Brain microvascular endothelial cell (primary cell): ENCODE measurements around the gene TEX48.

ENCODE experiments used
- DNase-seq: peaks from one replicate; pipeline ENCODE4 v3.0.0-alpha.2; 2020
- H3K27ac ChIP-seq: fragments of 250-450 bp; sonication (Bioruptor Pico); 2 replicates; pipeline ENCODE4 v1.5.1; 2020; ENCODE audit warnings: mild to moderate bottlenecking, moderate library complexity
- H3K27me3 ChIP-seq: fragments of 250-450 bp; sonication (Bioruptor Pico); replicated peaks from 2 replicates; pipeline ENCODE4 v1.5.1; 2020; ENCODE audit warnings: mild to moderate bottlenecking
- H3K36me3 ChIP-seq: fragments of 250-450 bp; sonication (Bioruptor Pico); replicated peaks from 2 replicates; pipeline ENCODE4 v1.5.1; 2020; ENCODE audit warnings: mild to moderate bottlenecking
- H3K4me3 ChIP-seq: 2 replicates; pipeline ENCODE4 v1.5.1; 2011; ENCODE audit warnings: low read depth, mild to moderate bottlenecking, control low read depth, low read length, moderate library complexity
- CTCF ChIP-seq: IDR thresholded peaks from 2 replicates; pipeline ENCODE4 v1.5.1; 2011; ENCODE audit warnings: low read depth, mild to moderate bottlenecking, moderate library complexity, low read length, control low read depth, inconsistent platforms; ENCODE audit errors: missing control alignments
- in situ Hi-C: cut with HindIII; loops from 2 replicates; pipeline ENCODE4 v1.10.0; 2017; ENCODE audit warnings: low sequenced_read_pairs, low pct_ligation_motif_present

Gene TEX48

GRCh38 chr9:114681594-114682332 is at the start of gene TEX48:
Gene TEX48 (minus strand): TSS chr9:114682192. CDS start chr9:114671723, 10,469 bp downstream.
- H3K27ac ChIP-seq: no peak within 1 kb of the TSS
- H3K36me3 ChIP-seq: no peaks in the 10 kb centered on the region
- H3K27me3 ChIP-seq: no peaks in the 10 kb centered on the region
- DNase-seq: peak; percentile 63
- peak; percentile 89 for TF ChIP-seq CTCF
- H3K4me3 ChIP-seq: no peak within 1 kb of the TSS
- in situ Hi-C loops: loop anchor here (25.0 kb wide), 1 partner anchor 331 kb away; no protein-coding TSS in a partner anchor

- in situ Hi-C loops: loop anchor here (10.0 to 25.0 kb wide), 2 partner anchors 57 to 181 kb away; no protein-coding TSS in a partner anchor
Measured at GRCh38 chr9:114731701-114732100, 49.7 kb upstream of the TEX48 start.

GRCh38 chr9:114729706-114730105 is 47.7 kb upstream of the TEX48 start:
- no peaks in the 10 kb centered on the region for H3K27me3 ChIP-seq
- DNase-seq: no peak
- no peak overlapping the region for H3K4me3 ChIP-seq
- no peak for TF ChIP-seq CTCF
- in situ Hi-C loops: loop anchor here (10.0 to 25.0 kb wide), 2 partner anchors 55 to 183 kb away; no protein-coding TSS in a partner anchor
- no peak overlapping the region for H3K27ac ChIP-seq
- no peaks in the 10 kb centered on the region for H3K36me3 ChIP-seq

More at GRCh38 chr9:114731701-114732100, 49.7 kb upstream of the TEX48 start:
- no peaks in the 10 kb centered on the region for H3K27me3 ChIP-seq
- no peaks in the 10 kb centered on the region for H3K36me3 ChIP-seq
- DNase-seq: no peak
- no peak overlapping the region for H3K27ac ChIP-seq
- no peak for TF ChIP-seq CTCF
- H3K4me3 ChIP-seq: no peak overlapping the region

- Histone ChIP-seq H3K36me3 (no peaks in the 10 kb centered on the region), H3K27ac (no peak overlapping the region), H3K4me3 (no peak overlapping the region), H3K27me3 (no peaks in the 10 kb centered on the region)
- in situ Hi-C loops: loop anchor here (25.0 kb wide), 1 partner anchor 186 kb away; no protein-coding TSS in a partner anchor
- no peak for TF ChIP-seq CTCF
- no peak for DNase-seq
Measured at GRCh38 chr9:114725930-114726329, 43.9 kb upstream of the TEX48 start.

GRCh38 chr9:114724744-114725143 is 42.8 kb upstream of the TEX48 start:
- in situ Hi-C loops: loop anchor here (25.0 kb wide), 1 partner anchor 188 kb away; no protein-coding TSS in a partner anchor
- no peak for TF ChIP-seq CTCF

GRCh38 chr9:114723931-114724330 is 41.9 kb upstream of the TEX48 start:
- no peaks in the 10 kb centered on the region for H3K36me3 ChIP-seq
- H3K27me3 ChIP-seq: no peaks in the 10 kb centered on the region
- in situ Hi-C loops: no loop called here
- no peak overlapping the region for H3K4me3 ChIP-seq
- peak; percentile 1 for DNase-seq
- no peak overlapping the region for H3K27ac ChIP-seq
- no peak for TF ChIP-seq CTCF

More at GRCh38 chr9:114724744-114725143, 42.8 kb upstream of the TEX48 start:
- no peak for DNase-seq
- Histone ChIP-seq H3K27me3 (no peaks in the 10 kb centered on the region), H3K36me3 (no peaks in the 10 kb centered on the region), H3K27ac (no peak overlapping the region), H3K4me3 (no peak overlapping the region)
